Activated CD4-positive, alpha-beta T cell treated with anti-CD3 and anti-CD28 coated beads for 36 hours (primary cell): ENCODE results near the gene PRSS56. TPM values are rescaled to one million over a fixed set of nuclear protein-coding genes. Genes with fewer than 3 reads are reported as not detected.
A peak's percentile ranks its signal among the peaks of the same experiment; 100 is the strongest.

ENCODE experiments used
- ATAC-seq: fragments of 200-7000 bp; cut with Tn5 transposase; one replicate; pipeline ENCODE4 v1.10.0; 2021; ENCODE audit warnings: mild to moderate bottlenecking, moderate library complexity
- CTCF ChIA-PET: fragments of 350-600 bp; sonication (Branson Sonifier 250); formaldehyde crosslinking; loops from one replicate; lab custom pipeline; 2021; ENCODE audit warnings: antibody characterized with exemption; lab: Charles Lee
- POLR2A ChIA-PET: fragments of 350-600 bp; sonication (Branson Sonifier 250); formaldehyde crosslinking; loops from one replicate; lab custom pipeline; 2021; ENCODE audit warnings: antibody characterized with exemption, inconsistent platforms; lab: Charles Lee
- DNase-seq: peaks from one replicate; pipeline ENCODE4 v3.0.0-alpha.2; 2020
- H3K27ac Mint-ChIP-seq: one replicate; pipeline ENCODE4 v1.8.0; 2021; ENCODE audit warnings: mixed read lengths
- H3K27me3 Mint-ChIP-seq: one replicate; pipeline ENCODE4 v1.8.0; 2021; ENCODE audit warnings: mixed read lengths
- H3K36me3 Mint-ChIP-seq: one replicate; pipeline ENCODE4 v1.8.0; 2021; ENCODE audit warnings: low read depth, mixed read lengths
- H3K4me1 Mint-ChIP-seq: one replicate; pipeline ENCODE4 v1.8.0; 2021; ENCODE audit warnings: mixed read lengths
- H3K4me3 Mint-ChIP-seq: one replicate; pipeline ENCODE4 v1.8.0; 2021; ENCODE audit warnings: mild to moderate bottlenecking, moderate library complexity, mixed read lengths
- H3K9me3 Mint-ChIP-seq: one replicate; pipeline ENCODE4 v1.8.0; 2021; ENCODE audit warnings: low read depth, mixed read lengths
- intact Hi-C, 2 experiments: fragments of 100-400 bp; cut with DNase I in 1 of 2; cut with micrococcal nuclease in 1 of 2; formaldehyde crosslinking; loops; one replicate each; pipeline versions ENCODE4 v1.14.2 to v1.15.1; 2022 to 2024; cut with DNase I, micrococcal nuclease
- total RNA-seq, 2 experiments: library from RNA; stranded (reverse); gene quantifications; one replicate each; pipeline ENCODE4 v1.2.3, GENCODE V29; 2021

The PRSS56 gene
- total RNA-seq, 2 experiments from 2014 or later = not detected

- DNase-seq (no peak), ATAC-seq (no peak)
- Mint-ChIP-seq H3K36me3 (no peaks in the 10 kb centered on the region), H3K27ac (no peak overlapping the region), H3K4me1 (peaks cover 3% of the 10 kb centered on the region), H3K27me3 (peaks cover 31% of the 10 kb centered on the region), H3K4me3 (no peak overlapping the region), H3K9me3 (no peaks in the 10 kb centered on the region)
- POLR2A ChIA-PET = no interaction called here
- CTCF ChIA-PET = interaction anchor here (0.6 kb wide), 1 partner anchor 257 kb away, joined by 5 read pairs; no protein-coding TSS in a partner anchor
- intact Hi-C loops = no loop called here
Measured at GRCh38 chr2:232488721-232489300, 31.4 kb upstream of the PRSS56 start.

DNA sequence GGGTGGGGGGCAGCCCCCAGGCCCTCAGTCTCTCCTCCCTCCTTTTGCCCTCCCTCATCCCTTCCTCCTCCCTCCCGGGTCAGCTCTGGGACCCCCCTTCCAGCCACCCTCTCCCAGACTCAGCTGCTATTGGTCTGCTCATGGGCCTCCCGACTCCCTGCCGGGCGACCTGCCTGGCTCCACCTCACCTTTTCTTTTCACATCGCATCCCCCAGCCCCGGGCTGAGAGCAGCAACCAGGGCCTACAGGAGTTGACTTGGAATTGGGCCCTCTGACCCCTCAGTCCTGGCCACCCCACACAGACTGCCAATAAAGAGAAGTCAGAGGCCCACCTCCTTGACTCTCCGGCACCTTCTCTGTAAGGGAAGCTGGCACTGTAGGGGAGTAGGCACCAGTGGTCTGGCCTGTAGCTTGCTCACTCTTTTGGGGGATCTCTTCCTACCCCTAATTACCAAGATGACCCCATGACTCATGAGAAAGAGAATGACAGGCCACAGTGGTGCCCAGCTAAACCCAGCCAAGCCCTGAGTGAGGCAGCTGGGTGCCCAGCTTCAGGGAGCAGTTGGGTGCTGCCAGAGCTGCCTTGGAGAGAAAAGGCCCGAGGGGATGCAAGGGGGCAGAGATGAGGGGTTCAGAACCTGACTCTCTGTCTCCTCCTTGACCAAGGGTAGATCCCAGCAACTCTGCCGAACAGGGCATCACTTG, 30.5 kb upstream of the PRSS56 start:
- DNase-seq (no peak), ATAC-seq (no peak)
- H3K9me3 Mint-ChIP-seq = no peaks in the 10 kb centered on the region
- intact Hi-C loops = no loop called here
- peaks cover 25% of the 10 kb centered on the region for H3K27me3 Mint-ChIP-seq
- no peak overlapping the region for H3K27ac Mint-ChIP-seq
- H3K4me1 Mint-ChIP-seq = peaks cover 3% of the 10 kb centered on the region
- POLR2A ChIA-PET = no interaction called here
- H3K36me3 Mint-ChIP-seq = no peaks in the 10 kb centered on the region
- no peak overlapping the region for H3K4me3 Mint-ChIP-seq
- CTCF ChIA-PET = interaction anchor here (0.6 kb wide), 2 partner anchors 45 to 71 kb away, joined by 4 to 5 read pairs; no protein-coding TSS in a partner anchor

GRCh38 chr2:232490221-232491138, 29.7 kb upstream of the PRSS56 start:
- ChIA-PET POLR2A (no interaction called here), CTCF (interaction anchor here (0.6 kb wide), 1 partner anchor 72 kb away, joined by 4 read pairs; no protein-coding TSS in a partner anchor)
- ATAC-seq (no peak), DNase-seq (peak; percentile 2)
- Mint-ChIP-seq H3K36me3 (no peaks in the 10 kb centered on the region), H3K4me1 (peaks cover under 1% of the 10 kb centered on the region), H3K4me3 (no peak overlapping the region), H3K27ac (no peak overlapping the region), H3K9me3 (no peaks in the 10 kb centered on the region), H3K27me3 (peaks cover 18% of the 10 kb centered on the region)
- intact Hi-C loops = no loop called here

DNA sequence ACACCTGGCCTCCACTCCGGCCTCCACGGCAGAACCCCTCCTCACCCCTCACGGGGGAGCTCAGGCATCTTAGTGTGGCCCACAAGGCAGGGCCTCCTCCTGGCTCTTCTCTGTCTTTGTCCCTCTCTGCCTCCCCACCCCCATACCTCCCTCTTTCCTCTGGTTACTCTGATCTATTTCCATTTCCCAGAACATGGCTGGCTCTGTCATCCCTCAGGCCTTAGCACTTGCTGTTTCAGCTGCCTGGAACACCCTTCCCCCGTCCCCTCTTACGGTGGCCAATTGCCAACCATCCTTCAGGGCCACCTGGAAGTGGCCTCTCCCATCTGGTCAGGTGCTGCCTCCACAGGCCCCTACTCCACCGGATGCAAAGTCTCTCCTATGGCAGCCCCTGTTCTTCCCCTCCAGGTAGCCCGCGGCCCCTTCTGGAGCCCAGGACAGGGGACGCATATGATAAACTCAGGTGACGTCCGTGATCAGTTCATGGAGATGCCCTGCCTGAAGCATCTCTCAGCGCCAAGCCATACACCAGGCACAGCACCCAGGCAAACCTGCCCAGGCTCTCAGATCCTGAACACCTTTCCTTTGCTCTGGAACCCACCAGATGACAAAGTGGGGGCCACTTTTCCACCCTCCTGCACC, 28.9 kb upstream of the PRSS56 start:
- Mint-ChIP-seq H3K4me1 (no peaks in the 10 kb centered on the region), H3K27ac (no peak overlapping the region), H3K9me3 (no peaks in the 10 kb centered on the region), H3K4me3 (no peak overlapping the region), H3K36me3 (no peaks in the 10 kb centered on the region), H3K27me3 (peaks cover 18% of the 10 kb centered on the region)
- intact Hi-C loops = no loop called here
- ChIA-PET POLR2A (no interaction called here), CTCF (no interaction called here)
- DNase-seq (peak; percentile 3), ATAC-seq (no peak)

GRCh38 chr2:232492236-232492848, 27.8 kb upstream of the PRSS56 start:
- peaks cover 15% of the 10 kb centered on the region for H3K27me3 Mint-ChIP-seq
- intact Hi-C loops = no loop called here
- H3K36me3 Mint-ChIP-seq = no peaks in the 10 kb centered on the region
- H3K4me1 Mint-ChIP-seq = no peaks in the 10 kb centered on the region
- ATAC-seq (no peak), DNase-seq (peak; percentile 0)
- no peak overlapping the region for H3K27ac Mint-ChIP-seq
- no peak overlapping the region for H3K4me3 Mint-ChIP-seq
- ChIA-PET CTCF (no interaction called here), POLR2A (no interaction called here)
- H3K9me3 Mint-ChIP-seq = no peaks in the 10 kb centered on the region

DNA sequence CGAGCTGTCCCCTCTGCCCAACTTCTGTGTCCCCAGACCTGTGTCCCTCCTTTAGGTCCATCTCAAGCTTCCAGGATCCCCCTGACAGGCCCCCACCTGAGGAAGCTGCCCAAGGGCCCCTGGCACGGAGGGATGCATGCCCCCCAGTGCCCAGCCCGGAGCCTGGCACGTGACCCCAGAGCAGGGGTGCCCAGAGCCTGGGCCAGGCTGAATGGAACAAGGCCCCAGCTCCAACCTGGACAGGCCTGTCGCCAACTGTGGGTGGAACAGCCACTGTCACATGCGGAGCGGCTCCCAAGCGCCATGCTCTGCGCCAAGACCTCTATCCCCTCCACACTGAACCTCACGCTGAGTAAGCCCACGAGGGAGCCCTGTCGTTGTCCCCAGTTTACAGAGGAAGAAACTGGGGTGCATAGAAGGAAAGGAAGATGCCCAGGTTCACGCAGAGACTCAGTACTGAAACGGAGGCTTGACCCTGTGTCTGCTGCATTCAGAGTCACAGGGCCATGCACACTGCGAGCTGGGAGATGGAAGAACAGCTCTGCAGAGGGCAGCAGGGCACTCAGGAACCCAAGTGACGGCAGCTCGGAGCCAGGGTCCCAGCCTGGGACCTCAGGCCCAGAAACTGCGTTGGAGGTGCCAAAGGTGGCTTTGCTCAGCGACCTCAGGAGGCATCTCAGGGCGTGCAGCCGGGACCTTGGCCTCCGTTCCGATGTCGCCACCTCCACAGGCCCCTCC, 27.1 kb upstream of the PRSS56 start:
- H3K4me1 Mint-ChIP-seq = no peaks in the 10 kb centered on the region
- DNase-seq = no peak
- intact Hi-C loops = no loop called here
- H3K9me3 Mint-ChIP-seq = no peaks in the 10 kb centered on the region
- CTCF ChIA-PET = no interaction called here
- H3K27ac Mint-ChIP-seq = no peak overlapping the region
- no peak for ATAC-seq
- no peak overlapping the region for H3K4me3 Mint-ChIP-seq
- POLR2A ChIA-PET = no interaction called here
- H3K27me3 Mint-ChIP-seq = peaks cover 13% of the 10 kb centered on the region
- no peaks in the 10 kb centered on the region for H3K36me3 Mint-ChIP-seq

DNA sequence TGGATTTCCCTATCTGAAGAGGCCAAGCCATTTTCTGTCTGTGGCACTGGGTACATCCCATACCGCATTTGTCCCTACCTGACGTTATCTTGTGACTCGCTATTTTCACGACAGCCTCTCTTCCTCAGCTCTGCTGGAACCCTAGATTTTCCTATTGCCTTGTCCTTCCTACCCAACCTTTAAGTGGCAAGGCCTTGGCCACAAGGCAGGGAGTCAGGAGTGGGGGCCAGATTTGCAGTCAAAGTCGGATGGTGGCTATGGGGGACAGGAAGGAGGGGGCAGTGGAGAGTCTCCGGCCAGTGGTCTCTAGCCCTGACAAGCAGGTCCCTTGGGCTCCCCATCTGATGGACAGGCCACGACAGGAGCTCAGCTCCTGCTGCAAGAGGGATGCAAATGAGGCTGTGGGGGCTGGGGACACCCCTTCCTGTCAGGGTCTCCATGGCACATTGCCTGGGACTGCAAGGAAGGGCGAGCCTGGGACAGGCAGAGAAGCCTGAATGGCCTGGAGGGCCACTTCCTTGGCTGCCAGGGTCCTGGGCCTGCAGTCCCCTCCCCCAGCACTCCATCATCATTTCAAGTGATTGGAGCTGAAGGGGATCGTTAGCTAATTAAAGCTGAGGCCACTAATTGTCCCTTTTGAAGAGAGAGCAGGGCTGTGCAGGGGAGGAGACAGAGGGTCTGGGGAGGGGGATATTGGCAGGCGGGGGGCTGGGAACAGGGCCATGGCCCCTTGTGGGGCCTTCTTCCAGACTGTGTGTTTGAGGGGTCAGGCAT, 26.3 kb upstream of the PRSS56 start:
- ChIA-PET POLR2A (no interaction called here), CTCF (interaction anchor here (0.6 to 0.9 kb wide), 2 partner anchors 27 to 568 kb away, joined by 3 read pairs; partner anchors contain the start of gene NPPC)
- intact Hi-C loops = no loop called here
- Mint-ChIP-seq H3K4me3 (no peak overlapping the region), H3K27me3 (peaks cover 10% of the 10 kb centered on the region), H3K27ac (no peak overlapping the region), H3K9me3 (no peaks in the 10 kb centered on the region), H3K4me1 (no peaks in the 10 kb centered on the region), H3K36me3 (no peaks in the 10 kb centered on the region)
- ATAC-seq = no peak
- no peak for DNase-seq

GRCh38 chr2:232494542-232494941, 25.6 kb upstream of the PRSS56 start:
- Mint-ChIP-seq H3K9me3 (no peaks in the 10 kb centered on the region), H3K27ac (no peak overlapping the region), H3K36me3 (no peaks in the 10 kb centered on the region), H3K4me3 (no peak overlapping the region), H3K27me3 (peaks cover 6% of the 10 kb centered on the region), H3K4me1 (no peaks in the 10 kb centered on the region)
- no peak for ATAC-seq
- intact Hi-C loops = no loop called here
- ChIA-PET CTCF (interaction anchor here (0.6 to 0.9 kb wide), 2 partner anchors 27 to 568 kb away, joined by 3 read pairs; partner anchors contain the start of gene NPPC), POLR2A (no interaction called here)
- DNase-seq = no peak

DNA sequence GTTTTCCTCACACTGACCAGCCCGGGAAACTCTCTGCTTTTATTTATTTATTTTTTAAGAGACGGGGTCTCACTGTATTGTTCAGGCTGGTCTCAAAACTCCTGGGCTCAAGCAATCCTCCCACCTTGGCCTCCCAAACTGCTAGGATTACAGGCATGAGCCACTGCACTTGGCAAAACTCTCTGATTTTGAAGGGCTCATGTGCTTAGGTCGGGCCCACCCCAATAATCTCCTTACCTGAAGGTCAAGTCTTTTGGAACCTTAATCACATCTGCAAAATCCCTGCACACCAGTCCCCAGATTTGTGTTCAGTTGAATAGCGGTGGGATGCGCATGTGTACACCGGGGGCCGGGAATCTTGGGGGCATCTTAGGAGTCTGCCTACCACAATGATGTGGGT, 24.9 kb upstream of the PRSS56 start:
- Mint-ChIP-seq H3K27ac (no peak overlapping the region), H3K9me3 (no peaks in the 10 kb centered on the region), H3K36me3 (no peaks in the 10 kb centered on the region), H3K4me3 (no peak overlapping the region), H3K27me3 (peaks cover 4% of the 10 kb centered on the region), H3K4me1 (no peaks in the 10 kb centered on the region)
- ATAC-seq (no peak), DNase-seq (no peak)
- ChIA-PET POLR2A (no interaction called here), CTCF (no interaction called here)
- intact Hi-C loops = no loop called here
